Measurements from ENCODE around the gene DOCK4.

DOCK4 gene

GRCh38 chr7:112073530-112073929 is 132.7 kb downstream of the DOCK4 start:
- DNase-seq: no peak

GRCh38 chr7:112072541-112073245 is 133.5 kb downstream of the DOCK4 start:
- no peak for DNase-seq

GRCh38 chr7:112071856-112072255 is 134.3 kb downstream of the DOCK4 start:
- DNase-seq: no peak

GRCh38 chr7:112070674-112071256 is 135.4 kb downstream of the DOCK4 start:
- no peak for DNase-seq

GRCh38 chr7:112069879-112070321 is 136.3 kb downstream of the DOCK4 start:
- DNase-seq: no peak

- DNase-seq: no peak
Measured at GRCh38 chr7:112068967-112069366, 137.2 kb downstream of the DOCK4 start.

GRCh38 chr7:112067632-112068540 is 138.3 kb downstream of the DOCK4 start:
- no peak for DNase-seq

- DNase-seq: no peak
Measured at GRCh38 chr7:112067200-112067599, 139.0 kb downstream of the DOCK4 start.

- no peak for DNase-seq
Measured at GRCh38 chr7:112065758-112066157, 140.4 kb downstream of the DOCK4 start.

- no peak for DNase-seq
Measured at GRCh38 chr7:112064627-112065385, 141.4 kb downstream of the DOCK4 start.

- DNase-seq: no peak
Measured at GRCh38 chr7:112063974-112064373, 142.2 kb downstream of the DOCK4 start.

- DNase-seq: no peak
Measured at GRCh38 chr7:112061051-112061450, 145.1 kb downstream of the DOCK4 start.

GRCh38 chr7:112060625-112061024 is 145.6 kb downstream of the DOCK4 start:
- DNase-seq: no peak

GRCh38 chr7:112059675-112060074 is 146.5 kb downstream of the DOCK4 start:
- no peak for DNase-seq

GRCh38 chr7:112058686-112059085 is 147.5 kb downstream of the DOCK4 start:
- no peak for DNase-seq

GRCh38 chr7:112056409-112056808 is 149.8 kb downstream of the DOCK4 start:
- DNase-seq: peak; percentile 24

GRCh38 chr7:112053737-112054069 is 152.5 kb downstream of the DOCK4 start:
- DNase-seq: no peak

GRCh38 chr7:112052993-112053736 is 153.0 kb downstream of the DOCK4 start:
- no peak for DNase-seq

GRCh38 chr7:112052498-112052897 is 153.7 kb downstream of the DOCK4 start:
- no peak for DNase-seq

GRCh38 chr7:112050250-112050881 is 155.8 kb downstream of the DOCK4 start:
- no peak for DNase-seq

- no peak for DNase-seq
Measured at GRCh38 chr7:112049555-112050249, 156.5 kb downstream of the DOCK4 start.
